Effector memory CD4-positive, alpha-beta T cell (primary cell): ENCODE data around the gene TRIO.

Experiments
- DNase-seq, 3 donors: peaks; one replicate each; pipeline ENCODE4 v3.0.0-alpha.2; 2020
- H3K27ac ChIP-seq: 2 replicates; pipeline ENCODE4 v1.7.0; 2013; ENCODE audit warnings: mild to moderate bottlenecking, low read length, moderate library complexity; ENCODE audit not compliant: insufficient read depth, poor library complexity, severe bottlenecking
- H3K27me3 ChIP-seq: replicated peaks from 2 replicates; pipeline ENCODE4 v1.7.0; 2013; ENCODE audit warnings: mild to moderate bottlenecking, low read length; ENCODE audit not compliant: insufficient read depth, control insufficient read depth, poor library complexity, severe bottlenecking
- H3K36me3 ChIP-seq: 2 replicates; pipeline ENCODE4 v1.7.0; 2013; ENCODE audit warnings: mild to moderate bottlenecking, low read length, moderate library complexity; ENCODE audit not compliant: control insufficient read depth, insufficient read depth
- H3K4me1 ChIP-seq: 2 replicates; pipeline ENCODE4 v1.7.0; 2013; ENCODE audit warnings: low read length, mild to moderate bottlenecking; ENCODE audit not compliant: control insufficient read depth, insufficient read depth, poor library complexity, severe bottlenecking
- H3K4me3 ChIP-seq: 2 replicates; pipeline ENCODE4 v1.7.0; 2013; ENCODE audit warnings: low read length, low read depth, mild to moderate bottlenecking; ENCODE audit not compliant: insufficient read depth, poor library complexity, severe bottlenecking
- H3K9me3 ChIP-seq: 2 replicates; pipeline ENCODE4 v1.7.0; 2013; ENCODE audit warnings: mild to moderate bottlenecking, low read length, moderate library complexity; ENCODE audit not compliant: control insufficient read depth

TRIO gene

GRCh38 chr5:14228219-14228618, 85.1 kb downstream of the TRIO start:
- H3K36me3 ChIP-seq: no peaks in the 10 kb centered on the region
- H3K27ac ChIP-seq: no peak overlapping the region
- H3K4me1 ChIP-seq: no peaks in the 10 kb centered on the region
- no peak for DNase-seq
- H3K9me3 ChIP-seq: no peaks in the 10 kb centered on the region
- H3K4me3 ChIP-seq: no peak overlapping the region
- H3K27me3 ChIP-seq: no peaks in the 10 kb centered on the region

- Histone ChIP-seq H3K9me3 (no peaks in the 10 kb centered on the region), H3K4me3 (no peak overlapping the region), H3K27ac (no peak overlapping the region), H3K36me3 (no peaks in the 10 kb centered on the region), H3K4me1 (no peaks in the 10 kb centered on the region), H3K27me3 (no peaks in the 10 kb centered on the region)
- DNase-seq: no peak
Measured at GRCh38 chr5:14229181-14229580, 86.0 kb downstream of the TRIO start.

GRCh38 chr5:14229734-14230133, 86.6 kb downstream of the TRIO start:
- Histone ChIP-seq H3K4me1 (no peaks in the 10 kb centered on the region), H3K27ac (no peak overlapping the region), H3K27me3 (no peaks in the 10 kb centered on the region), H3K9me3 (no peaks in the 10 kb centered on the region), H3K4me3 (no peak overlapping the region), H3K36me3 (no peaks in the 10 kb centered on the region)
- DNase-seq: no peak

GRCh38 chr5:14231156-14231555, 88.0 kb downstream of the TRIO start:
- H3K4me3 ChIP-seq: no peak overlapping the region
- H3K4me1 ChIP-seq: no peaks in the 10 kb centered on the region
- H3K9me3 ChIP-seq: no peaks in the 10 kb centered on the region
- no peak for DNase-seq
- no peaks in the 10 kb centered on the region for H3K36me3 ChIP-seq
- H3K27ac ChIP-seq: no peak overlapping the region
- H3K27me3 ChIP-seq: no peaks in the 10 kb centered on the region

- DNase-seq: no peak
- Histone ChIP-seq H3K4me3 (no peak overlapping the region), H3K27ac (no peak overlapping the region), H3K9me3 (no peaks in the 10 kb centered on the region), H3K4me1 (no peaks in the 10 kb centered on the region), H3K27me3 (no peaks in the 10 kb centered on the region), H3K36me3 (no peaks in the 10 kb centered on the region)
Measured at GRCh38 chr5:14231890-14232289, 88.7 kb downstream of the TRIO start.

GRCh38 chr5:14234204-14234603, 91.1 kb downstream of the TRIO start:
- DNase-seq: no peak
- Histone ChIP-seq H3K27ac (no peak overlapping the region), H3K9me3 (no peaks in the 10 kb centered on the region), H3K4me3 (no peak overlapping the region), H3K36me3 (no peaks in the 10 kb centered on the region), H3K4me1 (no peaks in the 10 kb centered on the region), H3K27me3 (no peaks in the 10 kb centered on the region)

GRCh38 chr5:14235872-14236271, 92.7 kb downstream of the TRIO start:
- Histone ChIP-seq H3K9me3 (no peaks in the 10 kb centered on the region), H3K36me3 (no peaks in the 10 kb centered on the region), H3K4me3 (no peak overlapping the region), H3K27ac (no peak overlapping the region), H3K27me3 (no peaks in the 10 kb centered on the region), H3K4me1 (no peaks in the 10 kb centered on the region)
- DNase-seq: no peak

- no peaks in the 10 kb centered on the region for H3K9me3 ChIP-seq
- no peaks in the 10 kb centered on the region for H3K27me3 ChIP-seq
- no peak overlapping the region for H3K27ac ChIP-seq
- H3K36me3 ChIP-seq: no peaks in the 10 kb centered on the region
- no peaks in the 10 kb centered on the region for H3K4me1 ChIP-seq
- H3K4me3 ChIP-seq: no peak overlapping the region
- DNase-seq: no peak
Measured at GRCh38 chr5:14236757-14237156, 93.6 kb downstream of the TRIO start.

- Histone ChIP-seq H3K9me3 (no peaks in the 10 kb centered on the region), H3K36me3 (no peaks in the 10 kb centered on the region), H3K4me3 (no peak overlapping the region), H3K4me1 (no peaks in the 10 kb centered on the region), H3K27me3 (no peaks in the 10 kb centered on the region), H3K27ac (no peak overlapping the region)
- no peak for DNase-seq
Measured at GRCh38 chr5:14237317-14238086, 94.4 kb downstream of the TRIO start.

GRCh38 chr5:14238272-14238671, 95.1 kb downstream of the TRIO start:
- no peaks in the 10 kb centered on the region for H3K4me1 ChIP-seq
- no peak overlapping the region for H3K27ac ChIP-seq

More at GRCh38 chr5:14238272-14238671, 95.1 kb downstream of the TRIO start:
- DNase-seq: no peak
- Histone ChIP-seq H3K4me3 (no peak overlapping the region), H3K9me3 (no peaks in the 10 kb centered on the region), H3K27me3 (no peaks in the 10 kb centered on the region), H3K36me3 (no peaks in the 10 kb centered on the region)
